GM18858 (cell line): ENCODE data around the gene PGF.

Experiments
- ATAC-seq: cut with Tn5 transposase; IDR thresholded peaks from one replicate; pipeline ENCODE4 v1.9.1; 2021; ENCODE audit not compliant: unreplicated experiment

Gene PGF

DNA sequence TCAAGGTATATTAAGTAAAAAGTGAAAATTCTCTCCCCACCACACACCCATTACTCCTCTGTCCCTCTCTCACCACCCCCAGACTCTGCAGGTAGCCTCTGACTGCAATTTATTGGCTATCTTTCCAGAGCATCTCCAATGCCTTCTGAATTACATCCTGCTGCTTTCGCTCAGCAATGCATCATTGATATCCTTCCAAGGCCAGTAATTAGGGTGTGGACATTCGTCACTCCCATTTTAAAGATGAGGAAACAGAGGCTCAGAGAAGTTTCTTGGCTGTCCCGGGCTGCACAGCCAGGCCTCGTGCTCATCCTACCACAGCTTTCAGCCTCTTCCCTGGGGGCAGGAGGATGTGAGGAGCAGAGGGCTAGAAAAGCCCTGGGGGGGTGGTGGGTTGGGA lies 23.6 kb upstream of the PGF start:
- no peak for ATAC-seq

DNA sequence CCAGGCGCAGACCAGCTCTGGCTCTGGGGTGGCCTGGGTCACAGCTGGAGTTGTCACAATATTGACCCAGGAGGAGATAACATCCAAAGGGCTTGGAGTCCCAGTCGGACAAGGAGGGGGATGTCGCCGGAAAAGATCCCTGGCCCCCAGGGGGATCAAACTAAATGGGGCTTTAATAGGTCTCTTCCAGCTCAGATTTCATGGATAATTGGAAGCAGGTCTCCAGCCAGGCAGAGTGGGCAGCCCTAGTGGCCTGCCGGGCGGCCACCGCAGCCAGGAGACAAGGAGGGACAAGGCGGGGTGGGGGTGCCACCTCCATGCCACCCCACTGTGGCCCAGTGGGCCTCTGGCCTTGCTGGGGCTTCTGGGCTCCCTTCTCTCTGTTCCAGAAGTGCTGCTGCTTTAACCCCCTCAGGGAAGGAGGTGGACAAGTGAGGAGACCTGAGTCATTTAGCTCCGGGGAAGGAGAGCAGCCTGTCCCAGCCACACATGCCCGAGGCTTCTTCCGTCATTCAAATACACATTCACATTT lies 23.1 kb upstream of the PGF start:
- no peak for ATAC-seq

DNA sequence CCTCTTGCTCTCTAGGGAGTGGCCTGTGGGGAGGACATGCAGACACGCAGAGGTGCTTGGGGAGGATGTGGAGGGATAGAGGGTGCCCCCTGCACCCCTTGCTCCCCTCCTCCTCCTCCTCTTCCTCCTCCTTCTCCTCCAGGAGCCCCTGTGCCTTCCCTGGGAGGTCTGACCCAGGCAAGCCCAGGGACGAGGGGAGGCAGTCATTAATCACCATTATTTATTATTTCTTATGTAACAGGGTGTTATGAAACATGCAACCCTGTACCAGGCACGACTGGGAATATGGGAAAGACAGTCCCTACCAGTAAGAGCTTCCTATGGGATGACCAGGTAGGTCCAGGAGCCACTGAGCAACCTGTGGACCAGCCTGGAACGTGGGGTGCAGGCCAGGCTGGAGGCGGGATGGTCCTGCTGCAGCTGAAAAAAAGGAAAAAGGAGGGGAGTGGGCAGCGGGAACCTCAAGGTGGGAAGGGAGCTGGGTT lies 22.5 kb upstream of the PGF start:
- ATAC-seq: no peak

DNA sequence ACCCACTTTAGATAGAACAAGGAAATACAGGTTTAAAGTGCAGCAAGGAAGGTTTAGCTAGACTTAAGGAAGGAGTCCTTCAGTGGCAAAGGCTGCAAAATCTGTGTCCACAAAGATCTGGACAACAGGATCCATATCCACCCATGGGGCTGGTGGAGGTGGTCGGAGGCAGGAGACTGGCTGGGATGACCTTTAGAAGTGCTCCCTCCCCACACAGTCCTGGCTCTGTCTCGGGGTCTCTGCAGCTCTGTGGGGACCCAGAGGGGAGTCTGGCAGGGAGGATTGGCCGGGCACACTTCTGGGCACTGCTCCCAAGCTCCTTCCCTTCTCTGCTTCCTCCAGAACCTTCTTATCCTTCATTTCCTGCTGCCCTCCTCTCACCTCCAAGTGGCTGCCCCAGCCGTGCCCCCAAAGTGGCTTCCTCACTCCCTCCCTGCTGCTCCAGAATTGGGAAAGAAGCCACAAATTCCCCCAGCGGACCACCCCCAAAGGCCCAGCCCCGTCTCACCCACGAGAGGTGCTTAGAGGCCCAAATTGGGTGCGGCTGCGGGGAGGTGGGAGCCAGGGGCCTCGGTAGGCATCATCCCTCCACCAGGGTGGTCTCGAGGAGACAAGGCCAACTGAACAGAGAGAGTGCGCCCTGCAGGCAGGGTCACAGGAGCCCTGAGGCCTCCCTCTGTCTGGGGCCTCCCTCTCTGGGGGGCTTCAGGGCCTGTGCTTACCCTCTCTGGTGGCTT lies 21.9 kb upstream of the PGF start:
- ATAC-seq: no peak

DNA sequence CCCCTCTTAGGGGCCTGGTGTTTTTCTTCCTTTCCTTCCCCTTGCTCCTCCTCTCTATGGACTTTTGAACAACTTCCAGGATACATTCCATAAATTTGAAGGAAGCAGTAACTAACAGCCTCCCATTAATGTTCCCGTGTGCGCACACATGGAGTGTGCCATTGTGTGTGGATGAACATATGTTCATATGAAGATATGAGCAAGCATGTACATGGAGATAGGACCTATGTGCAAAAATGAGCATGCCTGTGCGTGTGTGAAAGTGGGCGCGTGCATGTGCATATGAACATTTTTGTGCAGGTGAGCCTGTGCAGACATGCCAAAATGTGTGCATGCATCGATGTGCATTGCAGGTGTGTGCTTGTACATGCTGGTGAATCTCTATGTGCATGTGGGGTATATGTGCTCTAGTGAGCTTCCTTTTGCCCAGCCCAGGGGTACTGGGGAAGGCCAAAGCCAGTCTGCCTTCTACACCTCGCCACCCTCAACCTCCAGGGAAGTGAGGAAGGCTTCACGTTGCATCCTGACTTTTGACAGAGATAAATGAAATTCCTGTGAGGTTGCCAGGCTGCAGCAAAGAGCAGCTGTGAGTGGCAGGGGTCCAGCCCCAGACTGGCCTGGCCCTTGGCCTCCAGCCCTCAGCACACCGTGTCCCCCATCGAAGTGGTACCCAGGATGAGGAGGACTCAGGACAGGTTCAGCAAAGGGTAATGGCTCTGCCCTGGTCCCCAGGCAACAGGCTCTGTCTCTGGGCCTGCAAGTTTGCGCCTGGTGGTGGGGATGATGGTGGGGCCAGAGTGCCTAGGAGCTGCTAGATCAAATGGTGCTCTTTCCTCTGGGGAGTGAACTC lies 21.1 kb upstream of the PGF start:
- no peak for ATAC-seq

DNA sequence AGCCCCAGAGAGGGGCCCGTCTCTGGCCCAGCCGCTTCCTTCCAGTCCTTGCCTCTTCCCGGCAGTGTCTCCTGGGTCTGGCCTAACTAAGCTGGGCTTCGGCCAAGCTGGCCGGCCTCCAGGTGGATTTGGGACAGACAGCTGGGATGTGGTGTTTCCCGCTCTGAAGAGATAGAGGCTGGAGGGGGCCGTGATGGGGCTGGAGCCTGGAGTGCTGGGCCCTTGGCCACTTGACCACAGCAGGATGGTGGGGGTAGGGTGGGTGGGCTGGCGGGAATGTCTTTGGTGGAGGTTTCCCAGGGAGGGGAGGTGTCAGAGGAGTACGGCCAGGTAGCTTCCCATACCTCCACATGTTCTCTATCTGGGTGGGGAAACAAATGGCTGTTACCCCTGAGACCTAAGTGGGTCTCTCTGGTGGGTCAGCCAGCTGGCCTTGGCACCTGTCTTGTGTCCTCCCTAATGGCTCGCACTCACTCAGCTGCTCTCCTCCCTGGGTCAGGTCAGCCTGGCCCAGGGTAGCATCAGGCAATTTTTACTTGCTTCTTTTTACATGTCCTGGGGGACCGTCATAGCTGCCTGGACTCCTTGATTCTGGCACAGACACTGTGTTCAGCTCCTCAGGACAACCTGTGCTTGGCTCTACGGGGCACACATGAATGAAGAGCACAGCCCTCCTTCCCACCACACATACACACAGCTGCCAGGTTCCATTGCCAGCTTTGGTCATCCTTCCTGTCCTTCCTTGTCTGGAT lies 19.8 kb upstream of the PGF start:
- no peak for ATAC-seq

DNA sequence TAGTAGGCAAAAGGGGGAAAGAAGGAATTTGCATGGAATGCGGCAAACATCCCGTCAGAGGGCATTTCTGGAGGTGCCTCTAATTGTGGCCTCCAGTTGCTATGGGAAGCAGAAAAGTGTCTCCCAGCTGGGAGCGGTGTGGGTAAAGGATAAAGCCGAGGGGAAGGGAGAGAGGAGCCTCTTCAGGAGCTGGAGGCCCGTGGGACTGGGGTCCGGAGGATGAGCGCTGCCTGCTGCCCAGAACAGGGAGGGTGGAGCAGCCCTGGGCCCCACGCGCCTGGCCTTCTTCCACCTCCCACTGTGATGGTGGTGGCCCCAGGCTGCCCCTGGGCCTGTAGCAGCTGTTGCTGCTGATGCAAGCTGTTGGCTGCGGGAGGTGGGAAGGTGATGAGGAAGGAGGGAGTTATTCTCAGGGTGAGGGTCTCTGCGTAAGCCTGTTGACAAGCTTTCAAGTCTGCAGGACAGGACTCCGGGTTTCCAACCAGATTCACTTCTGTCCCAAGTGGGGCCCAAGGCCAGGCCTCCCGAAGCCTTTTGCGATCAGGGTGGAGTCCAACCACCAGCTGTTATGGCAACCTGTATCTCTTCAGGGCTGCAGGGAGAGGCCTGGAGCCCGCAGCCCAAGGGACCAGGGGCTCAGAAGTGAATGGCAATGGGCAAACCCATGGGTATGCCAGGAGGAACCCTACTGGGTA lies 19.1 kb upstream of the PGF start:
- no peak for ATAC-seq

DNA sequence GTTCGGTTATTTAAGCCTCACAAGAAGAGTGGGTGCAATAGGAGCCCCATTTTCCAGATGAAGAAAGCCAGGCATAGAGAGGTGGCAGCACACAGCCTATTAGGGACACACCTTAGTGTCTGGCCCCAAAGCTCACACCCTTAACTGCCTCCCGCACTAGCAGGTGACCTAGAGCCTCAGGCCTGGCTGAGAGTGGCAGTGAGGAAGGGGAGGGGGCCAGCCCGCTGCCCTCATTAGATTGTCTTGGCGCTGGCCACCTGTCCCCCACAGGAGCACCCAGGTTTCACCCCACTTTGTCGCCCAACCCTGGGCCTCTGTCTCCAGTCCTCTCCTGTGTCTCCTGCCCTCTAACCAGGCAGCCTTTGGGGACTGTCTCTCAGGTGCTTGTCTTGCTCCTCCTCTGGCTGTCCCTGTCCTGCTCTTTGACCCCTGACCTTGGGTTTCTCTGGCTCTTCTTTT lies 18.5 kb upstream of the PGF start:
- no peak for ATAC-seq

DNA sequence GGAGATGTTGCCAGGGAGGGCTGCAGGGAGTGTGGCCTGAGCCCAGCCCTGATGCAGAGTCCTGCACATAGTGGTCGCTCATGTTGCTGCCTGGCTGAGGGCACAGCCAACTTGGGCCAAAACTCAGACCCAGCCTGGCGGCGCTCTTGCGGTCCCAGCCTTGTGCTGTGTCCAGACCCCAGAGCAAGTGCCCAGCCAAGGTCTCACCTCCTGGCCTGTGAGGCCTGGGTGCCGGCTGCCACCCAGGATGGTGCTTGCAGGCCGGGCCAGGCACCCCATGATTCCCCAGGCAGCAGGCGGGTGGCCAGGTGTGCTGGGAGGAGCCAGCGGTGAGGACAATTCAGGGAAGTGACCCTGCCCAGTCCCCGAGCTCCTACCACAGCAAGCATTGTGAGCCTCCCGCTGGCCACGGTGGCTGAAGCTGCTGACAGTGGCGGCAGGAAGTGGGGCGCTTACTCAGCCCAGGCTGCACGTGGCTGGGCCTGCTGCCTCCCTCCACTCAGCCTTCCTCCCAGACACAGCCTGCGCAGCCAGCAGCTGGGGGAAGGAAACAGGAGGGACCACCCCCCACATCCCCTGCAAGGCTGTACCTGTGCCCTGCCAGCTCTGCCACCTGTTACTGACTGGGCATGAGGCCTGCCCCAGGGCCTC lies 17.7 kb upstream of the PGF start:
- no peak for ATAC-seq

DNA sequence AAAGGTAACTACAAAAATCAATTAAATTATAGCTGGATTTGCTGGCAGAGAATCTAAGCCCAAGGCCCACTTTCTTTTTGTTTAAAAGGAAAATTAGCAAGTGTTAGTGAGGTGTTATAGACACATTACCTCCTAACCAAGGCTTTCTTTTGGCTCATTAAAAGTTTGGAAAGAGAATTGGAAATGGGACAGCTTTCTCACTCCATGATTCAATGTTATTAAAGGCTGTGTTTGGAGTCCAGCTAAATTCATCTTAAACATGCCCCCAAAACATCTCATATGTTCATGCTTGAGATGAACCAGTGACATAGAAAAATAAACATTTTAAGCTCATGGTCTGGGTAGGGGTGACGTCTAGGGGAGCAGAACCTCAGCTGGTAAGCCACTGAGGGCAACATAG lies 13.4 kb upstream of the PGF start:
- no peak for ATAC-seq

DNA sequence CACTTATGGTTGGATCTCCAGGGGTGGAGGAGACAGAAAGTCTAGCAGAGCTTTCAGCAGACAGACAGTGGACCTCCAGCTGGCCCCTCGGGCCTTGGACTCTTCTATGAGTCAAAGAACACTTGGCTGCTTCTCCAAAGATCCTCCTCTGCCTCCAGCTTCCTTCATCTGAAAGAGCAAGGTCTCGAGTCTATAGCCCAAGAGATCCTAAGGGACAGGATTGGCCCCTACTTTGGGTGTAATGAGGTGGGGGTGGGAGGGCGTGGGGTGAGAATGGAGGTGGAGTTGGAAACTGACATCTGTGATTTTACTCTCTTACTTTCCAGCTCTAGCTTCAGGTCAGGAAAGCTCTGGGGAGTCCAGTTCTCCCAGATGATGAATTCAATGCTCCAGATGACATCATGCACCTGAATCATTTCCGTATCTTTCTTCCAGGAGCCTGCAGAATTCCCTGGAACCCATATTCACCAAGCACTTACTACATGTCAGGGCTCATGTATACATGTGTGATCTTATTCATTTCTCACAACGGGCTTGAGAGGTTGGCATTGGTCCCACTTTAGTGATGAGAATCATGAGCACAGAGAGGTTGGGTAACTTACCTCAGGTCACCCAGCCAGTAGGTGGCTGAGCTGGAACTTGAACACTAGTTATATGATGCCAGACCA lies 10.2 kb upstream of the PGF start:
- no peak for ATAC-seq

DNA sequence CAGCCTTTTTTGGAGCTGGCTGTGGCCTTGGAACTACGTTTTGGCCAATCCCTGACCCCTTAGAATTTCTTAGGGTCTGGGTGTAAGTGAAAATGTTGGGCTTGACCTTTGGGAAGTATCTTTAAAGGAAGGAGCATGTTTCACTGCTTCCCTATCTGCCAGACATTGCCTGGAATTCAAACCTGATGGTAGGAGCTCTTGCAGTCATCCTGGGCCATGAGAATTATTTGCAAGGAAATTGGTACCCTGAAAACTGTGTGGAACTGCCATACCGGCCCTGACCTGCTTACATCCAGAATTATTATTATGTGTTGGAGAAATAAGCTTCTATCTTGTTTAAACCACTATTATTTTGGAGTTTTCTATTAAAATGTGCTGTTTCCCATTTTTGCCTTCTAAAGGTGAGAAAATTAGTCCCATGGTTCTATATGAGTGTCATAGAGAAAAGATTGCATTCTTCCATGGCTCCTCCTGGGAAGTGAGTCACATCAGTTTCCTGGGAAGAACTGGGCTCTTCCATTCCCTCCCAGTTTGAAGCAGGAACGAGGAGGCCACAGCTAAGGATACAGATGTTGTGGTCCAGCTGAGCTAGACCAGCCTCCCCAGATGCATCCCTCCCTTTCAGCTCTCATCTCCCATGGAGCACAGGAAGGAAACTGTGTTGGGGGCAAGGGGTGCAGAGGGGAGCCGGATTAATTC lies 9.5 kb upstream of the PGF start:
- ATAC-seq: no peak

DNA sequence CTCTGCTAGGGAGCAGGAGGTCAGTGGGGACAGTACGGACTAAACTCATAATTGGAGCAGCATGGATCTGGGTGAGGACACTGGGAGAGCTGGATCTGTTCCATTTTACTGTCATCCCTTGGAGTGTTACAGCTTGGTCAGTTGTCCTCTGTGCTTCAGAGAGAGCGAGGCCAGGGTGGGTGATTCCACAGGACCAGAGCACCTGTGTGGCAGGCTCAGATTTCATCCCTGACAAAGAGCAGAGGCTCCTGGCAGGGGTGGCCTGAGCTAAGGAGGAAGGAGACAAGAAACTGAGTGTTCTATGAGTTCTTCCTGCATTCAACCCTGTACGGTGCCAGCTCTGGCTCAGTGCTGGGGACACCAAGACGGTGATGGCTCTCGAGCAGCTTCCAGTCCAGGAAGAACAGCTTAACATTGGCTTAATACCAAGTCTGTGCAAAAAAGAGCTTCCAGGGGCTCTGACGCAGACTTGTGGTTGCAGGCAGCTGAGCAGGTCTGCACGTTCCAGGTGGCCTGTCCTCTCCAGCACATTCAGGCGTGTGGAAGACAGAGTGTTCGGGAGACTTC lies 8.4 kb upstream of the PGF start:
- no peak for ATAC-seq

DNA sequence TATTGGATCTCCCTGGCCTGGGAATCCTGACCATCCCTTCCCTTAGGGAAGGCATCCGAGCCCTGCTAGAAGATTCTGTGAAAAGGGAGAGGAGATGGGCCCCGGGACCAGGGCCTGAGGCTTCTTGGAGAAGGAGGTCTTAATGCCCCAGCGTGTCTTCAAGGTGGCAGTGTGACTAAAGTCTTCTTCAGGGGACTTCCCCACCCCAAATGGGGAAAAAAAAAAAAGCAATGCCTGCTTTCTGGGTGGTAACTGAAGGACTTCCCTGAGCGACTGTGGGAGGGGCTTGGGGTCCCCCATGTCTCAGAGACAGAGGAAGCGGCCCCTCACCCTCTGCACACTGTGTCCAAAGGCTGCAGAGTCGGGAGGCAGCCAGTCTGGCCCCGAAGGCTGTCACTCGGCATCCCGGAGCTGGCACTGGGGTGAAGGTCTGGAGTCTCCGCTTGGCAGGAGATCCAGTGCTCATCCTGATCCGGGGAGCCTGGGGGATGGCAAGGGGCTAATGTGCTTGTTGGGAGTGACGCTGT lies 7.8 kb upstream of the PGF start:
- ATAC-seq: no peak

DNA sequence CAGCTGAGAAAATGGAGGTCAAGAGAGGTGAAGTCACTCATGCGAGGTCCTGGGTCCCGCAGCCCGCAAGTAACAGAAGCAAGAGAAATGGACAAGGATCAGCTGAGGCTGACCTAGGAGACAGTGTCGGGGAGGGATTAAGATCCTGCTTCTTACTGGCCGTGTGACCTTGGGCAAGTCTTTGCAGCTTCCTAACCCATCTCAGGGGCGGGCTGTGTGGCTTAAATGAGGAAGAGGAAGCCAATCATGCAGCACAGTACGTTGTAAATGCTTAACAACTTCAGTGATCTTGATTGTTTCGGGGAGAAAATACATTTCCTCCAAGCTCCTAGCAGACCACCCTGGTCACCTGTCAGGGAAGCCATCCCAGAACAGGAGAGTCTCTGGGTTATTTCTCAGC lies 7.1 kb upstream of the PGF start:
- no peak for ATAC-seq

DNA sequence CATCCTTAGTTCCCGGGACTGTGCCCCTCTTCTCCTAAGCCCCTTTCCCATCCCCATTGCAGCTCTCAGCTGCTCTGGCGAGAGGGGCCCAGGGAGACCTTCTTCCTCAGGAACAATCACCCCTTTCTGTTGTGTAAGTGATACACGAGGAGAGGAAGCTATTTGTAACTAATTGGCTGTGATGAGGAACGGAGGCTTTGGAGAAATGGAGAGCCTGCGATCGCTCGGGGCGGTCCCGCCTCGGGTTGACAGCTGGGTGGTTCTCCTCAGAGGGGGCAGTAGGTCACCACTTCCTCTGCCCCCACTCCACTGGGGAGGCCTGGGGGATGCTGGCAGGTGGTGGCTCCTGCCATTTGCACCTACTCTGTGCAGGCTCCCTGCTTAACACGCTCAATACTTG lies 6.6 kb upstream of the PGF start:
- ATAC-seq: no peak

DNA sequence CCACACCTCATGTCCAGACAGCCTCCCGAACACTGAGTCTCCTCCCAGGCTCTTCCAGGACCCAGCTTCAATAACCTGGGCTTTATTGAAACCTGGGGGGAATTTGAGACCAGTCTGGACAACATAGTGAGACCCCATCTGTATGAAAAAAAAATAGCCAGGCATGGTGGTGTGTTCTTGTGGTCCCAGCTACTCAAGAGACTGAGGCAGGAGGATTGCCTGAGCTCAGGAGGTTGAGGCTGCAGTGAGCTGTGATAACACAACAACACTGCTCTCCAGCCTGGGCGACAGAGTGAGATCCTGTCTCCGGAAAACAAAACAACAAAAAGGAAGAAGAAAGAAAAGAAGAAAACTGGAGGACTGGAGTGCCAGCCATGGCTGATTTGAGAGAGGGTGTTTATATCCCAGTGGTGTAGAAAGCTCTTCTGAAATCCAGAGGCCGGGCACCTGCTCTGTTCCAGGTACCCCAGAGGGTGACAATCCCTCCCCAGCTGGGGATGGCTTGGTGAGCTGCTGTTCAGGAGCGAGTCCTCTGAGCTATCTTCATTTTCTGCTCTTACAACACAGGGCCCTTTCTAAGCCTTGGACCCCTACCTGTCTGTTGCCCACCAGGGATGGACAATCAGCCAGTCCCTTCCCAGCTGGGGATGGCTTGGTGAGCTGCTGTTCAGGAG lies 6.0 kb upstream of the PGF start:
- ATAC-seq: no peak

DNA sequence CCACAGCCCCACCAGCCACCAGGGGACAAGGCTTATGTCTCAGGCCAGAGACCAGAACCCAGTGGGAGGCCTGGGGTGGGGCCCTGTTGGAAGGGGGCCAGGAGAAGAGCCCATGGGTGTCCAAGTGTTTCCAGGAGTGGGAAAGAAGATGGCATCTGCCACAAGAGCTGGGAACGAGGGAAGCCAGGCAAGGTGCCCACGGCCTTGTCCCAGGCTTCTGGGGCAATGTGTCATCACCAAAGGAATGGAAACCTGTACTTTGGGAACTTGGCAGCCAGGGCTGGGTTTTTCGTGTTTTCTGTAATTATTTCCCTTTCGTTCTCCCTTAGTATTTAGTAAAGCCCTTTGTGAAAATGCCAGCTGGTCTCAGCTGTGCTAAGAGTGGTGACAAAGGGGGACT lies 5.3 kb upstream of the PGF start:
- ATAC-seq: no peak
